Endothelial cell (in vitro differentiated cells): ENCODE measurements around the gene SYNDIG1. TPM values are rescaled to one million over a fixed set of nuclear protein-coding genes. Genes with fewer than 3 reads are reported as not detected.

Experiments used
- DNase-seq: peaks from one replicate; pipeline ENCODE4 v3.0.0; 2021; ENCODE audit warnings: low spot score
- H3K27ac Mint-ChIP-seq: one replicate; pipeline ENCODE4 v1.8.0; 2021; ENCODE audit warnings: mixed read lengths, inconsistent platforms; ENCODE audit not compliant: unreplicated experiment
- H3K27me3 Mint-ChIP-seq: one replicate; pipeline ENCODE4 v1.8.0; 2021; ENCODE audit warnings: mild to moderate bottlenecking, moderate library complexity, mixed read lengths, inconsistent platforms; ENCODE audit not compliant: unreplicated experiment
- H3K36me3 Mint-ChIP-seq: one replicate; pipeline ENCODE4 v1.8.0; 2021; ENCODE audit warnings: mild to moderate bottlenecking, low read depth, mixed read lengths, inconsistent platforms; ENCODE audit not compliant: unreplicated experiment
- H3K4me1 Mint-ChIP-seq: one replicate; pipeline ENCODE4 v1.8.0; 2021; ENCODE audit warnings: mild to moderate bottlenecking, mixed read lengths, inconsistent platforms; ENCODE audit not compliant: unreplicated experiment
- H3K4me3 Mint-ChIP-seq: one replicate; pipeline ENCODE4 v1.8.0; 2021; ENCODE audit warnings: mild to moderate bottlenecking, mixed read lengths, inconsistent platforms; ENCODE audit not compliant: unreplicated experiment
- H3K9me3 Mint-ChIP-seq: one replicate; pipeline ENCODE4 v1.8.0; 2021; ENCODE audit warnings: mixed read lengths, inconsistent platforms; ENCODE audit not compliant: unreplicated experiment
- CTCF ChIP-seq: fragments of 200-600 bp; sonication (generic); IDR thresholded peaks from one replicate; pipeline ENCODE4 v1.5.0; 2021; ENCODE audit warnings: antibody characterized with exemption; ENCODE audit not compliant: unreplicated experiment
- total RNA-seq: library from RNA; stranded (reverse); fragmentation: NEBNext Ultra II Directional; extraction: Animal tissue kit (Norgen Biotek cat#: 25700); gene quantifications from one replicate; pipeline ENCODE4 v1.2.1, GENCODE V29; 2021; ENCODE audit not compliant: unreplicated experiment

The SYNDIG1 gene
- total RNA-seq, 1 donor from 2014 or later: 8.1 TPM

- Mint-ChIP-seq H3K9me3 (no peaks in the 10 kb centered on the region), H3K4me3 (no peak overlapping the region), H3K36me3 (peaks cover 4% of the 10 kb centered on the region), H3K4me1 (no peaks in the 10 kb centered on the region), H3K27ac (no peak overlapping the region), H3K27me3 (no peaks in the 10 kb centered on the region)
- no peak for TF ChIP-seq CTCF
- no peak for DNase-seq
Measured at GRCh38 chr20:24499472-24499871, 30.0 kb downstream of the SYNDIG1 start.

- no peaks in the 10 kb centered on the region for H3K9me3 Mint-ChIP-seq
- H3K36me3 Mint-ChIP-seq: peaks cover 2% of the 10 kb centered on the region
- no peaks in the 10 kb centered on the region for H3K4me1 Mint-ChIP-seq
- H3K27me3 Mint-ChIP-seq: no peaks in the 10 kb centered on the region
- no peak overlapping the region for H3K27ac Mint-ChIP-seq
- no peak overlapping the region for H3K4me3 Mint-ChIP-seq
- no peak for TF ChIP-seq CTCF
- no peak for DNase-seq
Measured at GRCh38 chr20:24501764-24502556, 32.5 kb downstream of the SYNDIG1 start.

DNA sequence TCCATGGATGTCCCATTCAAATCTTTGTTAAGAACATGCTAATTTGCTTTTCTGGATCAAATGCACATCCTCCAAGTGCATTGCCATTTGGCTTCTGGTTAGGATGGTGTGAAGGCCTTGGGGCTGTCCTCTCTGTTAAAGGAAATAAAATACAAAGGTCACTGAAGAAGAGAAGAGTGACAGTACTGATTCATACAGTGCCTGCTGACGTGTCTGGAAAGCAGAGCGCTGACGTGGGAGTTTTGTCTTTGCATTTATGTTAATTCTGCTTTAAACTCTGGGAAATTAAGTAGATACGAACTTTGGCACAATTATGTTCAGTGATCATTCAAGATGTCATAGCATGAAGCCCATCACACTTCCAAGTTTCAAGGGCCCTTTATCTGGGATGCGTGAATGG lies 33.2 kb downstream of the SYNDIG1 start:
- Mint-ChIP-seq H3K9me3 (no peaks in the 10 kb centered on the region), H3K4me3 (no peak overlapping the region), H3K4me1 (no peaks in the 10 kb centered on the region), H3K36me3 (peaks cover 2% of the 10 kb centered on the region), H3K27ac (no peak overlapping the region), H3K27me3 (no peaks in the 10 kb centered on the region)
- no peak for TF ChIP-seq CTCF
- no peak for DNase-seq

- Mint-ChIP-seq H3K36me3 (peaks cover 7% of the 10 kb centered on the region), H3K9me3 (no peaks in the 10 kb centered on the region), H3K4me1 (no peaks in the 10 kb centered on the region), H3K27ac (no peak overlapping the region), H3K4me3 (no peak overlapping the region), H3K27me3 (no peaks in the 10 kb centered on the region)
- no peak for TF ChIP-seq CTCF
- DNase-seq: no peak
Measured at GRCh38 chr20:24503352-24503931, 34.0 kb downstream of the SYNDIG1 start.
